Endothelial cell of umbilical vein (primary cell): Measurements from ENCODE around the gene TBATA. TPM values are rescaled to one million over a fixed set of nuclear protein-coding genes. Genes with fewer than 3 reads are reported as not detected.

Experiments used
- BruUV-seq: library from RNA; stranded (reverse); fragments of 400-500 nt; replicated peaks from 2 replicates; lab custom pipeline; 2021; lab: Mats Ljungman, UMichigan
- CTCF ChIA-PET: fragments of 300-600, 350-600 bp; sonication (Branson Sonifier 250); formaldehyde crosslinking; loops from one replicate; lab custom pipeline; 2021; ENCODE audit warnings: antibody characterized with exemption, inconsistent platforms; lab: Charles Lee
- POLR2A ChIA-PET: fragments of 300-600, 350-600 bp; sonication (Branson Sonifier 250); formaldehyde crosslinking; loops from one replicate; lab custom pipeline; 2021; ENCODE audit warnings: antibody characterized with exemption, inconsistent platforms; lab: Charles Lee
- DNase-seq: peaks from one replicate; pipeline ENCODE4 v3.0.0-alpha.2; 2011; ENCODE audit warnings: low read depth, low spot score
- FAIRE-seq: peaks from 2 replicates; lab custom pipeline; 2011; peaks lifted over from hg19 to GRCh38; lab: Jason Lieb, UNC
- H2AFZ ChIP-seq: 2 replicates; pipeline ENCODE4 v1.6.0; 2012; ENCODE audit warnings: low read depth, low read length, control low read depth, inconsistent platforms
- H3K27ac ChIP-seq: 2 replicates; pipeline ENCODE4 v1.5.1; 2011; ENCODE audit warnings: low read depth, mild to moderate bottlenecking, control low read depth, low read length, moderate library complexity; ENCODE audit not compliant: insufficient read depth
- H3K27me3 ChIP-seq, 2 experiments: 2 replicates each; pipeline versions ENCODE4 v1.6.0 to v1.6.1; 2011; ENCODE audit warnings: low read length in 2 of 2, mixed read lengths in 1 of 2; ENCODE audit not compliant: control insufficient read depth in 2 of 2, insufficient read depth in 2 of 2
- H3K36me3 ChIP-seq, 2 experiments: 2 replicates in 1 of 2; 3 replicates in 1 of 2; pipeline ENCODE4 v1.5.1; 2011; ENCODE audit warnings: low read length in 2 of 2, mild to moderate bottlenecking in 1 of 2, moderate library complexity in 1 of 2; ENCODE audit not compliant: control insufficient read depth in 2 of 2, insufficient read depth in 2 of 2; ENCODE audit errors: extremely low read depth in 1 of 2
- H3K4me1 ChIP-seq: 3 replicates; pipeline ENCODE4 v1.5.1; 2011; ENCODE audit warnings: mild to moderate bottlenecking, low read length; ENCODE audit not compliant: control insufficient read depth, insufficient read depth; ENCODE audit errors: extremely low read depth
- H3K4me2 ChIP-seq: 2 replicates; pipeline ENCODE4 v1.6.1; 2011; ENCODE audit warnings: low read length, control low read depth, mixed read lengths; ENCODE audit not compliant: insufficient read depth
- H3K4me3 ChIP-seq, 3 experiments: fragments of 200-600 bp in 1 of 3; sonication (generic), shearing (Covaris generic) in 1 of 3; replicated peaks in 1 of 3; 2 replicates each; pipeline ENCODE4 v1.5.1; 2011 to 2016; ENCODE audit warnings: control low read depth in 3 of 3, low read length in 3 of 3, mild to moderate bottlenecking in 2 of 3, inconsistent platforms in 1 of 3, low read depth in 1 of 3, moderate library complexity in 1 of 3; ENCODE audit not compliant: insufficient read depth in 1 of 3
- H3K79me2 ChIP-seq: 2 replicates; pipeline ENCODE4 v1.6.0; 2012; ENCODE audit warnings: low read length, inconsistent platforms; ENCODE audit not compliant: control insufficient read depth, insufficient read depth
- H3K9ac ChIP-seq: replicated peaks from 2 replicates; pipeline ENCODE3; 2011; ENCODE audit warnings: low read length, control low read depth; ENCODE audit not compliant: insufficient read depth; ENCODE audit errors: extremely low read depth
- H3K9me1 ChIP-seq: replicated peaks from 3 replicates; pipeline ENCODE4 v1.6.0; 2011; ENCODE audit warnings: mild to moderate bottlenecking, low read length; ENCODE audit not compliant: control insufficient read depth, insufficient read depth; ENCODE audit errors: extremely low read depth
- H3K9me3 ChIP-seq: replicated peaks from 2 replicates; pipeline ENCODE4 v1.5.1; 2012; ENCODE audit warnings: low read length, inconsistent platforms; ENCODE audit not compliant: control insufficient read depth, insufficient read depth
- H4K20me1 ChIP-seq: replicated peaks from 2 replicates; pipeline ENCODE3; 2011; ENCODE audit warnings: mild to moderate bottlenecking, low read length; ENCODE audit not compliant: control insufficient read depth, insufficient read depth; ENCODE audit errors: extremely low read depth
- CTCF ChIP-seq, 2 donors: IDR thresholded peaks; 1 replicate in 1 of 2; 2 replicates in 1 of 2; pipeline ENCODE4 v1.5.1; 2011; ENCODE audit warnings: low read length in 2 of 2, mild to moderate bottlenecking in 2 of 2, moderate library complexity in 2 of 2, control low read depth in 1 of 2, inconsistent platforms in 1 of 2, low read depth in 1 of 2; ENCODE audit not compliant: insufficient read depth in 1 of 2; ENCODE audit errors: extremely low read depth in 1 of 2
- FOS ChIP-seq: IDR thresholded peaks from 2 replicates; pipeline ENCODE4 v1.6.1; 2011; ENCODE audit warnings: mild to moderate bottlenecking, low read length, moderate library complexity, borderline replicate concordance; ENCODE audit not compliant: insufficient read depth
- GATA2 ChIP-seq: IDR thresholded peaks from 2 replicates; pipeline ENCODE4 v1.7.0; 2011; ENCODE audit warnings: low read depth, mild to moderate bottlenecking, moderate library complexity, mixed read lengths, low read length; ENCODE audit not compliant: insufficient read length, insufficient read depth
- JUN ChIP-seq: IDR thresholded peaks from 2 replicates; pipeline ENCODE4 v1.6.1; 2011; ENCODE audit warnings: borderline replicate concordance, low read depth; ENCODE audit not compliant: insufficient read length, insufficient read depth
- MAX ChIP-seq: IDR thresholded peaks from 2 replicates; pipeline ENCODE4 v1.6.1; 2011; ENCODE audit not compliant: insufficient read depth, insufficient read length
- MYC ChIP-seq: IDR thresholded peaks from one replicate; pipeline ENCODE4 v1.6.1; 2011; ENCODE audit warnings: mild to moderate bottlenecking, low read depth, low read length
- POLR2A ChIP-seq: IDR thresholded peaks from 2 replicates; pipeline ENCODE4 v1.6.1; 2012; ENCODE audit warnings: low read depth, mild to moderate bottlenecking, control low read depth, low read length
- POLR2AphosphoS5 ChIP-seq: IDR thresholded peaks from 2 replicates; pipeline ENCODE4 v1.6.1; 2012; ENCODE audit warnings: low read depth, mild to moderate bottlenecking, control low read depth, low read length, moderate library complexity; ENCODE audit not compliant: insufficient read depth
- dilution Hi-C: fragments of 300-500 bp; cut with MboI; formaldehyde crosslinking; loops from one replicate; pipeline ENCODE4 v1.15.0; 2019; ENCODE audit warnings: low sequenced_read_pairs; ENCODE audit not compliant: extremely low pct_ligation_motif_present
- intact Hi-C: fragments of 100-400 bp; cut with micrococcal nuclease; formaldehyde crosslinking; loops from one replicate; pipeline ENCODE4 v1.10.0; 2022
- polyA plus RNA-seq, 4 experiments: library from polyadenylated mRNA; depleted of rRNA in 3 of 4; stranded (reverse) in 3 of 4; unstranded in 1 of 4; fragments of >200 nt; gene quantifications; 2 replicates each; pipeline versions ENCODE4 v1.2.1 to v1.2.3, GENCODE V29; 2011 to 2012; ENCODE audit warnings: missing spikeins in 1 of 4
- total RNA-seq: library from RNA; stranded (reverse); gene quantifications from 2 replicates; pipeline ENCODE4 v1.2.3, GENCODE V29; 2021

TBATA gene
- total and polyA plus RNA-seq, 2 donors (not counting 3 experiments of a cell fraction or from before 2014, with no cell fraction given), result not detected

GRCh38 chr10:70786799-70787415 lies 1.7 kb upstream of the TBATA start:
- dilution Hi-C loops, result no loop called here
- H4K20me1 ChIP-seq, result no peaks in the 10 kb centered on the region
- DNase-seq, result no peak
- H3K79me2 ChIP-seq, result no peaks in the 10 kb centered on the region
- peaks cover 16 to 42% of the 10 kb centered on the region in 2 experiments for H3K27me3 ChIP-seq
- ChIA-PET POLR2A (no interaction called here), CTCF (interaction anchor here (1.4 kb wide), 1 partner anchor 8 kb away, joined by 3 read pairs; no protein-coding TSS in a partner anchor)
- no peak overlapping the region for H3K9ac ChIP-seq
- H3K9me3 ChIP-seq, result no peaks in the 10 kb centered on the region
- H3K27ac ChIP-seq, result no peak overlapping the region
- intact Hi-C loops, result no loop called here
- no TSS peak for BruUV-seq
- TF ChIP-seq CTCF (IDR thresholded peaks at IDR 0.05; ENCODE audit: extremely low read depth in 1 of 2, insufficient read depth in 1 of 2, low read depth in 1 of 2, low read length in 2 of 2) (no peak), POLR2A (no peak), FOS (no peak), MYC (no peak), GATA2 (no peak)
- no peak for FAIRE-seq
- no peaks in the 10 kb centered on the region for H3K36me3 ChIP-seq
- no peaks in the 10 kb centered on the region for H3K9me1 ChIP-seq
- H3K4me1 ChIP-seq, result no peaks in the 10 kb centered on the region
- H2AFZ ChIP-seq, result no peak overlapping the region
- H3K4me2 ChIP-seq, result no peak overlapping the region
- H3K4me3 ChIP-seq, result no peak overlapping the region

- Histone ChIP-seq H3K27me3 (peaks cover 14 to 30% of the 10 kb centered on the region in 2 experiments), H3K4me3 (no peak overlapping the region), H4K20me1 (no peaks in the 10 kb centered on the region), H2AFZ (no peak overlapping the region), H3K9me1 (no peaks in the 10 kb centered on the region), H3K4me1 (no peaks in the 10 kb centered on the region), H3K9me3 (no peaks in the 10 kb centered on the region), H3K79me2 (no peaks in the 10 kb centered on the region), H3K36me3 (no peaks in the 10 kb centered on the region), H3K9ac (no peak overlapping the region), H3K4me2 (no peak overlapping the region), H3K27ac (no peak overlapping the region)
- dilution Hi-C loops (no loop called here), intact Hi-C loops (no loop called here)
- FAIRE-seq (no peak), DNase-seq (no peak)
- BruUV-seq, result no TSS peak
- CTCF ChIA-PET, result no interaction called here
- POLR2A ChIA-PET, result no interaction called here
- TF ChIP-seq CTCF (IDR thresholded peaks at IDR 0.05; ENCODE audit: extremely low read depth in 1 of 2, insufficient read depth in 1 of 2, low read depth in 1 of 2, low read length in 2 of 2), result no peak
- TF ChIP-seq MYC, result no peak
- TF ChIP-seq JUN, result no peak
- TF ChIP-seq GATA2, result no peak
- TF ChIP-seq MAX, result no peak
- no peak for TF ChIP-seq FOS
- no peak for TF ChIP-seq POLR2AphosphoS5
Observed at GRCh38 chr10:70784471-70784870, 706 bp downstream of the TBATA start.
